ENCODE measurements around the gene PSKH1. TPM values are rescaled to one million over a fixed set of nuclear protein-coding genes. Genes with fewer than 3 reads are reported as not detected.

Gene PSKH1
- total and polyA plus RNA-seq, 9 of the 15 experiments (the other 6 are each of a cell fraction or from before 2014, with no cell fraction given): 0.96 to 20.9 (median 9.4) TPM

GRCh38 chr16:67865318-67865717 is 27.7 kb upstream of the PSKH1 start (continued):
- TF ChIP-seq ZNF133 (CRISPR knock-in tag; IDR thresholded peaks at IDR 0.05): no peak
- no peak for TF ChIP-seq ZFP1 (CRISPR knock-in tag; IDR thresholded peaks at IDR 0.05)
- TF ChIP-seq MYC (IDR thresholded peaks at IDR 0.05; ENCODE audit: low read depth, low read length): peak; percentile 56; the same call in 1 of the 2 replicates
- no peak for TF ChIP-seq MYC (CRISPR knock-in tag; IDR thresholded peaks at IDR 0.05; ENCODE audit: borderline replicate concordance, low read depth)
- no peak for TF ChIP-seq E2F5 (CRISPR knock-in tag; IDR thresholded peaks at IDR 0.05)
- no peak for TF ChIP-seq ZNF707 (CRISPR knock-in tag; conservative IDR thresholded peaks at IDR 0.05)
- TF ChIP-seq NFIC (IDR thresholded peaks at IDR 0.05): no peak
- TF ChIP-seq, protein P1, sequence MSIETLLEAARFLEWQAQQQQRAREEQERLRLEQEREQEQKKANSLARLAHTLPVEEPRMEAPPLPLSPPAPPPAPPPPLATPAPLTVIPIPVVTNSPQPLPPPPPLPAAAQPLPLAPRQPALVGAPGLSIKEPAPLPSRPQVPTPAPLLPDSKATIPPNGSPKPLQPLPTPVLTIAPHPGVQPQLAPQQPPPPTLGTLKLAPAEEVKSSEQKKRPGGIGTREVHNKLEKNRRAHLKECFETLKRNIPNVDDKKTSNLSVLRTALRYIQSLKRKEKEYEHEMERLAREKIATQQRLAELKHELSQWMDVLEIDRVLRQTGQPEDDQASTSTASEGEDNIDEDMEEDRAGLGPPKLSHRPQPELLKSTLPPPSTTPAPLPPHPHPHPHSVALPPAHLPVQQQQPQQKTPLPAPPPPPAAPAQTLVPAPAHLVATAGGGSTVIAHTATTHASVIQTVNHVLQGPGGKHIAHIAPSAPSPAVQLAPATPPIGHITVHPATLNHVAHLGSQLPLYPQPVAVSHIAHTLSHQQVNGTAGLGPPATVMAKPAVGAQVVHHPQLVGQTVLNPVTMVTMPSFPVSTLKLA (conservative IDR thresholded peaks at IDR 0.05): peak in 1 of 2 experiments; percentile 44; a peak in 1 of 4 replicates
- TF ChIP-seq ESRRA (IDR thresholded peaks at IDR 0.05; ENCODE audit: borderline replicate concordance, low read depth): no peak
- no peak for TF ChIP-seq TCF3 (CRISPR knock-in tag; IDR thresholded peaks at IDR 0.05)
- no peak for TF ChIP-seq CREBBP (IDR thresholded peaks at IDR 0.05; ENCODE audit: low read depth, low read length)
- TF ChIP-seq MAX (CRISPR knock-in tag; IDR thresholded peaks at IDR 0.05): 0 out of 2 replicates have a peak, but pooled peaks have one; percentile 15
- TF ChIP-seq SRSF7 (optimal IDR thresholded peaks at IDR 0.05; ENCODE audit: low read depth, low read length): no peak
- TF ChIP-seq SNIP1 (IDR thresholded peaks at IDR 0.05; ENCODE audit: low read depth): no peak
